WTC11 (cell line): ENCODE data around the gene SGPP1. TPM values are rescaled to one million over a fixed set of nuclear protein-coding genes. Genes with fewer than 3 reads are reported as not detected.
A peak's percentile ranks its signal among the peaks of the same experiment; 100 is the strongest.

ENCODE experiments used
- ATAC-seq: fragments of 200-7000 bp; cut with Tn5 transposase; 2 replicates; pipeline ENCODE4 v1.10.0; 2021; ENCODE audit warnings: mild to moderate bottlenecking, moderate library complexity
- CTCF ChIA-PET: fragments of 300-600 bp; sonication (Branson Sonifier 250); formaldehyde crosslinking; loops from one replicate; lab custom pipeline; 2021; ENCODE audit warnings: antibody characterized with exemption; lab: Charles Lee
- POLR2A ChIA-PET: fragments of 350-600 bp; sonication (Branson Sonifier 250); formaldehyde crosslinking; loops from one replicate; lab custom pipeline; 2021; ENCODE audit warnings: antibody characterized with exemption; lab: Charles Lee
- DNase-seq: peaks from one replicate; pipeline ENCODE4 v3.0.0; 2021; ENCODE audit warnings: low spot score
- H3K27ac Mint-ChIP-seq: 2 replicates; pipeline ENCODE4 v1.8.0; 2021; ENCODE audit warnings: mixed read lengths
- H3K27me3 Mint-ChIP-seq: 2 replicates; pipeline ENCODE4 v1.8.0; 2021; ENCODE audit warnings: low read depth, mild to moderate bottlenecking, moderate library complexity, mixed read lengths
- H3K36me3 Mint-ChIP-seq: 2 replicates; pipeline ENCODE4 v1.8.0; 2021; ENCODE audit warnings: mixed read lengths
- H3K4me1 Mint-ChIP-seq: 2 replicates; pipeline ENCODE4 v1.8.0; 2022; ENCODE audit warnings: mixed read lengths
- H3K4me3 Mint-ChIP-seq: 2 replicates; pipeline ENCODE4 v1.8.0; 2021; ENCODE audit warnings: mild to moderate bottlenecking, moderate library complexity, mixed read lengths
- H3K9me3 Mint-ChIP-seq: 2 replicates; pipeline ENCODE4 v1.8.0; 2021; ENCODE audit warnings: mixed read lengths
- AR ChIP-seq: fragments of 250-450 bp; sonication (Bioruptor Pico); IDR thresholded peaks from 2 replicates; pipeline ENCODE4 v1.9.0; 2021; ENCODE audit warnings: mild to moderate bottlenecking
- ATF1 ChIP-seq: sonication (generic); formaldehyde crosslinking; IDR thresholded peaks from 2 replicates; pipeline ENCODE4 v1.8.1; 2023; ENCODE audit warnings: mild to moderate bottlenecking, moderate library complexity, missing genetic modification reagents
- ATF2 ChIP-seq: sonication (generic); formaldehyde crosslinking; IDR thresholded peaks from 2 replicates; pipeline ENCODE4 v1.8.1; 2022; ENCODE audit warnings: low read depth, missing genetic modification reagents, borderline replicate concordance
- ATF6 ChIP-seq: sonication (generic); formaldehyde crosslinking; IDR thresholded peaks from 2 replicates; pipeline ENCODE4 v1.8.1; 2023; ENCODE audit warnings: mild to moderate bottlenecking, missing genetic modification reagents
- ETV6 ChIP-seq: sonication (generic); formaldehyde crosslinking; IDR thresholded peaks from 2 replicates; pipeline ENCODE4 v1.8.1; 2022; ENCODE audit warnings: mild to moderate bottlenecking, missing genetic modification reagents
- GTF2I ChIP-seq: fragments of 250-450 bp; sonication (Bioruptor Pico); conservative IDR thresholded peaks from 2 replicates; pipeline ENCODE4 v1.4.0; 2021; ENCODE audit warnings: mild to moderate bottlenecking
- NR2C2 ChIP-seq: sonication (generic); formaldehyde crosslinking; IDR thresholded peaks from 2 replicates; pipeline ENCODE4 v1.8.0; 2022; ENCODE audit warnings: mild to moderate bottlenecking, missing genetic modification reagents
- NR3C1 ChIP-seq: sonication (generic); formaldehyde crosslinking; conservative IDR thresholded peaks from 2 replicates; pipeline ENCODE4 v1.8.1; 2023; ENCODE audit warnings: low read depth, mild to moderate bottlenecking, missing genetic modification reagents
- OVOL2 ChIP-seq: fragments of 250-450 bp; sonication (Bioruptor Pico); IDR thresholded peaks from 2 replicates; pipeline ENCODE4 v1.9.0; 2021; ENCODE audit warnings: mild to moderate bottlenecking, borderline replicate concordance
- SOX15 ChIP-seq: fragments of 250-450 bp; sonication (Bioruptor Pico); IDR thresholded peaks from 2 replicates; pipeline ENCODE4 v1.9.0; 2021; ENCODE audit warnings: mild to moderate bottlenecking
- TEAD4 ChIP-seq: sonication (generic); formaldehyde crosslinking; IDR thresholded peaks from 2 replicates; pipeline ENCODE4 v1.8.0; 2022; ENCODE audit warnings: mild to moderate bottlenecking, missing genetic modification reagents
- USF2 ChIP-seq: sonication (generic); formaldehyde crosslinking; IDR thresholded peaks from 2 replicates; pipeline ENCODE4 v1.8.1; 2023; ENCODE audit warnings: mild to moderate bottlenecking, missing genetic modification reagents, moderate library complexity
- ZNF232 ChIP-seq: sonication (generic); formaldehyde crosslinking; IDR thresholded peaks from 2 replicates; pipeline ENCODE4 v1.8.0; 2022; ENCODE audit warnings: mild to moderate bottlenecking, missing genetic modification reagents
- ZSCAN18 ChIP-seq: fragments of 250-450 bp; sonication (Bioruptor Pico); IDR thresholded peaks from 2 replicates; pipeline ENCODE4 v2.1.2; 2022; ENCODE audit warnings: mild to moderate bottlenecking, moderate library complexity
- total RNA-seq: library from RNA; stranded (reverse); gene quantifications from 3 replicates; pipeline ENCODE4 v1.2.3, GENCODE V29; 2021

SGPP1 gene
- total RNA-seq, 1 experiment from 2014 or later, result 8.5 TPM

- POLR2A ChIA-PET, result no interaction called here
- no peak for ATAC-seq
- no peak overlapping the region for H3K4me3 Mint-ChIP-seq
- TF ChIP-seq ATF6 (CRISPR knock-in tag) (no peak), GTF2I (CRISPR knock-in tag) (no peak), ATF2 (CRISPR knock-in tag) (no peak)
- TF ChIP-seq, all 79 proteins: peak for 0
- H3K4me1 Mint-ChIP-seq, result no peaks in the 10 kb centered on the region
- H3K36me3 Mint-ChIP-seq, result no peaks in the 10 kb centered on the region
- peaks cover 4% of the 10 kb centered on the region; the same call in 1 of the 2 replicates for H3K9me3 Mint-ChIP-seq
- no peak for DNase-seq
- CTCF ChIA-PET, result interaction anchor here (1.4 kb wide), 1 partner anchor 13 kb away, joined by 3 read pairs; no protein-coding TSS in a partner anchor
- H3K27ac Mint-ChIP-seq, result no peak overlapping the region
- no peaks in the 10 kb centered on the region for H3K27me3 Mint-ChIP-seq
Measured at GRCh38 chr14:63773504-63773903, 45.6 kb upstream of the SGPP1 start.

- Mint-ChIP-seq H3K27me3 (no peaks in the 10 kb centered on the region), H3K4me3 (no peak overlapping the region), H3K4me1 (no peaks in the 10 kb centered on the region), H3K36me3 (no peaks in the 10 kb centered on the region), H3K27ac (no peak overlapping the region), H3K9me3 (peaks cover 4% of the 10 kb centered on the region; the same call in 1 of the 2 replicates)
- CTCF ChIA-PET, result interaction anchor here (0.6 to 1.8 kb wide), 15 partner anchors 12 to 433 kb away, joined by 3 to 16 read pairs (median 3); partner anchors contain the start of genes SGPP1 and WDR89
- TF ChIP-seq USF2, result no peak
- TF ChIP-seq ETV6, result no peak
- no peak for TF ChIP-seq NR2C2 (CRISPR knock-in tag)
- no peak for TF ChIP-seq NR3C1 (CRISPR knock-in tag)
- TF ChIP-seq AR, result no peak
- TF ChIP-seq ATF1 (CRISPR knock-in tag), result no peak
- no peak for TF ChIP-seq SOX15 (CRISPR knock-in tag)
- TF ChIP-seq OVOL2 (CRISPR knock-in tag), result no peak
- no peak for TF ChIP-seq ZSCAN18 (CRISPR knock-in tag)
- TF ChIP-seq TEAD4, result no peak
- no peak for TF ChIP-seq ZNF232 (CRISPR knock-in tag)
- no peak for TF ChIP-seq GTF2I (CRISPR knock-in tag)
- no peak for TF ChIP-seq ATF2 (CRISPR knock-in tag)
- POLR2A ChIA-PET, result interaction anchor here (0.6 to 0.9 kb wide), 2 partner anchors 9 to 227 kb away, joined by 3 read pairs; partner anchors contain the start of gene PPP2R5E
- ATAC-seq (peak; percentile 79), DNase-seq (no peak)
Measured at GRCh38 chr14:63770187-63770807, 42.4 kb upstream of the SGPP1 start.
